HG03159 (cell line): ENCODE results near the gene NXT1.
"Not testable (repeated sequence)": the region's sequence is repeated elsewhere in the genome, so short reads cannot be mapped to it uniquely, and the experiment has no call there.

Source experiments
- ATAC-seq: cut with Tn5 transposase; IDR thresholded peaks from one replicate; pipeline ENCODE4 v1.9.1; 2021; ENCODE audit warnings: mild to moderate bottlenecking, moderate library complexity; ENCODE audit not compliant: unreplicated experiment

NXT1 gene

GRCh38 chr20:23350196-23350903 lies at the start of gene NXT1:
Gene NXT1 (plus strand): TSS chr20:23350791. CDS start chr20:23354042, 3,251 bp downstream.
- peak; percentile 86 for ATAC-seq

GRCh38 chr20:23301436-23302050 lies 49.0 kb upstream of the NXT1 start:
- ATAC-seq: no peak

- ATAC-seq: no peak
These were observed 48.2 kb upstream of the NXT1 start for GRCh38 chr20:23302386-23302785.

GRCh38 chr20:23302801-23303200 lies 47.8 kb upstream of the NXT1 start:
- ATAC-seq: no peak

GRCh38 chr20:23303325-23304102 lies 47.1 kb upstream of the NXT1 start:
- no peak for ATAC-seq

- no peak for ATAC-seq
These were observed 46.0 kb upstream of the NXT1 start for GRCh38 chr20:23304616-23305015.

GRCh38 chr20:23305098-23305497 lies 45.5 kb upstream of the NXT1 start:
- ATAC-seq: no peak

- ATAC-seq: not testable (repeated sequence)
These were observed 43.2 kb upstream of the NXT1 start for GRCh38 chr20:23307393-23307792.

- ATAC-seq: no peak
These were observed 42.6 kb upstream of the NXT1 start for GRCh38 chr20:23308024-23308423.

- no peak for ATAC-seq
These were observed 41.7 kb upstream of the NXT1 start for GRCh38 chr20:23308908-23309307.

- ATAC-seq: no peak
These were observed 40.8 kb upstream of the NXT1 start for GRCh38 chr20:23309781-23310180.

- no peak for ATAC-seq
These were observed 38.6 kb upstream of the NXT1 start for GRCh38 chr20:23311947-23312506.

GRCh38 chr20:23313271-23313670 lies 37.3 kb upstream of the NXT1 start:
- ATAC-seq: no peak

GRCh38 chr20:23314699-23315098 lies 35.9 kb upstream of the NXT1 start:
- ATAC-seq: no peak

GRCh38 chr20:23315099-23315498 lies 35.5 kb upstream of the NXT1 start:
- no peak for ATAC-seq

- no peak for ATAC-seq
These were observed 34.0 kb upstream of the NXT1 start for GRCh38 chr20:23316626-23317025.

GRCh38 chr20:23317081-23317480 lies 33.5 kb upstream of the NXT1 start:
- ATAC-seq: no peak

- ATAC-seq: no peak
These were observed 32.2 kb upstream of the NXT1 start for GRCh38 chr20:23318347-23318746.

- no peak for ATAC-seq
These were observed 30.3 kb upstream of the NXT1 start for GRCh38 chr20:23320317-23320716.

- ATAC-seq: no peak
These were observed 25.5 kb upstream of the NXT1 start for GRCh38 chr20:23325107-23325506.

GRCh38 chr20:23326774-23327173 lies 23.8 kb upstream of the NXT1 start:
- no peak for ATAC-seq
